ENCODE results near the gene RAD51AP1. TPM values are rescaled to one million over a fixed set of nuclear protein-coding genes. Genes with fewer than 3 reads are reported as not detected.

Gene RAD51AP1
- total RNA-seq, 1 donor from 2014 or later, result 0.84 TPM

DNA sequence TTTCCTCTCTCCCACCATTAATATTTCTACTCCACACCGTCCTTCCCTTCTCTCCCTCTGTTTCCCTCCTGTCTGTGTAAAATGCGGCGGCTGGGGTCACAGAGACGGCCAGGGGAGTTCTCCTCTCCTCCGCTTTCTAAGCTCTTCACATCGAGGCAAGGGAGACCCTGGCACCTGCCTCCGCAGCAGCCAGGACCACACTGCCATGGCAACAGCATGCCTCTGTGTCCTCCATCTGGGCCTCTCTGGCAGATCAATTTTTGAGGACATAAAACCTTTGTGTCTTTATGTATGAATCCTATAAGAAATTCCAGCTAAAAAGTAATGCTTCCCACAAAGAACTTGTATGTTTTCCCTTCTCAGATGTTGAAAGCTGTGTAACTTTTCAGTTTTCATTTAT, 64.7 kb downstream of the RAD51AP1 start:
- TF ChIP-seq, protein P1, sequence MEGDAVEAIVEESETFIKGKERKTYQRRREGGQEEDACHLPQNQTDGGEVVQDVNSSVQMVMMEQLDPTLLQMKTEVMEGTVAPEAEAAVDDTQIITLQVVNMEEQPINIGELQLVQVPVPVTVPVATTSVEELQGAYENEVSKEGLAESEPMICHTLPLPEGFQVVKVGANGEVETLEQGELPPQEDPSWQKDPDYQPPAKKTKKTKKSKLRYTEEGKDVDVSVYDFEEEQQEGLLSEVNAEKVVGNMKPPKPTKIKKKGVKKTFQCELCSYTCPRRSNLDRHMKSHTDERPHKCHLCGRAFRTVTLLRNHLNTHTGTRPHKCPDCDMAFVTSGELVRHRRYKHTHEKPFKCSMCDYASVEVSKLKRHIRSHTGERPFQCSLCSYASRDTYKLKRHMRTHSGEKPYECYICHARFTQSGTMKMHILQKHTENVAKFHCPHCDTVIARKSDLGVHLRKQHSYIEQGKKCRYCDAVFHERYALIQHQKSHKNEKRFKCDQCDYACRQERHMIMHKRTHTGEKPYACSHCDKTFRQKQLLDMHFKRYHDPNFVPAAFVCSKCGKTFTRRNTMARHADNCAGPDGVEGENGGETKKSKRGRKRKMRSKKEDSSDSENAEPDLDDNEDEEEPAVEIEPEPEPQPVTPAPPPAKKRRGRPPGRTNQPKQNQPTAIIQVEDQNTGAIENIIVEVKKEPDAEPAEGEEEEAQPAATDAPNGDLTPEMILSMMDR (IDR thresholded peaks at IDR 0.05), result no peak
- intact Hi-C loops (cut with DNase I), result no loop called here
- no peak for DNase-seq
- Histone ChIP-seq H3K27me3 (no peaks in the 10 kb centered on the region), H3K4me3 (no peak overlapping the region), H3K4me1 (peaks cover 5% of the 10 kb centered on the region), H3K9me3 (no peaks in the 10 kb centered on the region), H3K27ac (no peak overlapping the region), H3K36me3 (no peaks in the 10 kb centered on the region)
- ATAC-seq, result no peak

DNA sequence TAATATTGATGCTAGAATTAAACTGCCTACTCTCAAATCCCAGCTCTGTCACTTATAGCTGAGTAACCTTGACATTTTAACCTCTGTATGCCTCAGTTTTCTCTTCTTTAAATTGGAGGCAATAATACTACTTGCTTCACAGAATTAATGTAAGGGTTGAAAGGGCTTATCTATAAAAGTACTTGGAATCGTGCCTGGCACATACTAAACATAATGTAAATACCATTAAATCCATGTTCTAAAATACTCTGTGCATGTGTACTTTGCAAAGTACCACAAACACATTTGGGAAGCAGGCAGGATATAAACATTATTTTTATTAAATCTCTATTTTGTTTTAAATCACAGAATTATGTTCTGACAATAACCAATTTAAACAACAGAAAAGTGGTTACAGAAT, 65.3 kb downstream of the RAD51AP1 start:
- intact Hi-C loops (cut with DNase I), result no loop called here
- DNase-seq (no peak), ATAC-seq (no peak)
- H3K36me3 ChIP-seq, result no peaks in the 10 kb centered on the region
- TF ChIP-seq, protein P1 (IDR thresholded peaks at IDR 0.05), result no peak
- peaks cover 5% of the 10 kb centered on the region for H3K4me1 ChIP-seq
- H3K4me3 ChIP-seq, result no peak overlapping the region
- H3K27ac ChIP-seq, result no peak overlapping the region
- H3K27me3 ChIP-seq, result no peaks in the 10 kb centered on the region
- H3K9me3 ChIP-seq, result no peaks in the 10 kb centered on the region

DNA sequence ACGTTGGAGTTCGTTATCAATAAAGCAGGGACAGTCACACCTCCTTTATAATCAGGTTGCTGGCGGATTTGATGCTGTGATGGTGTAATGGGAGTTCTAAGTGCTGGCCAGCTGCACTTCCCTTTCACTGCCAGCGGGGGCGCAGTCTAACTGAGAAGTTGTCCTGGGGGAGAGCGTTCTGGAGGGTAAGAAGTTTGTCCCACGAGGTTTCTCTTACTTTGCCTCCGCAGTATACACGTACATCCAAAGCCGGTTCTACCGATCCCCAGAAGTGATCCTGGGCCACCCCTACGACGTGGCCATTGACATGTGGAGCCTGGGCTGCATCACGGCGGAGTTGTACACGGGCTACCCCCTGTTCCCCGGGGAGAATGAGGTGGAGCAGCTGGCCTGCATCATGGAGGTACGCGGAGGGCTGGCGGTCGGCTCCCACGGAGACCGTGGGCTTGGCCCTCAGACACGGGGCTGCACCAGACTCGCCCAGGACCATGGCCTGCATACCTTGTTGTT, 66.0 kb downstream of the RAD51AP1 start:
- TF ChIP-seq, protein P1 (IDR thresholded peaks at IDR 0.05), result peak; percentile 99
- peak; percentile 87 for DNase-seq
- Histone ChIP-seq H3K27ac (peak overlapping the region; percentile 69), H3K27me3 (no peaks in the 10 kb centered on the region), H3K9me3 (no peaks in the 10 kb centered on the region), H3K36me3 (no peaks in the 10 kb centered on the region), H3K4me1 (peaks cover 5% of the 10 kb centered on the region), H3K4me3 (peak overlapping the region; percentile 71)
- intact Hi-C loops (cut with DNase I), result no loop called here
- peak; percentile 100 for ATAC-seq

DNA sequence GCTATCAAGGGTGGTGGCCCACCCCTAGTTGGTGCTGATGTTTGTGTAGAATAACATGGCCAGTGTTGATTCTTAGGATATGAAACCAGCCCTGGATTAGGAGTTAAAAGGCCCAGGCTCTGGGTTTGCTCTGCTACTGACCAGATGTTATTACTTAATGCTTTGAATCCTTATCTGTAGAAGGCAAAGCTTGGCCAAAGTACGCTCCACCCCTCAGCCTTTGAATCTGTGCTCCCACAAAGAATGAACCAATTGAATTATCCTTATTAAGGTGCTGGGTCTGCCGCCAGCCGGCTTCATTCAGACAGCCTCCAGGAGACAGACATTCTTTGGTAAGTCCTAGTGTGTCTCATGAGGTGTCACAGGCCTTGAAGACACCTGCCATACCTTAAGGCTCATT, 68.4 kb downstream of the RAD51AP1 start:
- intact Hi-C loops (cut with DNase I), result no loop called here
- ATAC-seq, result no peak
- H3K36me3 ChIP-seq, result peaks cover 21% of the 10 kb centered on the region
- peaks cover 5% of the 10 kb centered on the region for H3K4me1 ChIP-seq
- no peaks in the 10 kb centered on the region for H3K9me3 ChIP-seq
- H3K27ac ChIP-seq, result no peak overlapping the region
- TF ChIP-seq, protein P1 (IDR thresholded peaks at IDR 0.05), result no peak
- DNase-seq, result no peak
- no peak overlapping the region for H3K4me3 ChIP-seq
- H3K27me3 ChIP-seq, result no peaks in the 10 kb centered on the region

DNA sequence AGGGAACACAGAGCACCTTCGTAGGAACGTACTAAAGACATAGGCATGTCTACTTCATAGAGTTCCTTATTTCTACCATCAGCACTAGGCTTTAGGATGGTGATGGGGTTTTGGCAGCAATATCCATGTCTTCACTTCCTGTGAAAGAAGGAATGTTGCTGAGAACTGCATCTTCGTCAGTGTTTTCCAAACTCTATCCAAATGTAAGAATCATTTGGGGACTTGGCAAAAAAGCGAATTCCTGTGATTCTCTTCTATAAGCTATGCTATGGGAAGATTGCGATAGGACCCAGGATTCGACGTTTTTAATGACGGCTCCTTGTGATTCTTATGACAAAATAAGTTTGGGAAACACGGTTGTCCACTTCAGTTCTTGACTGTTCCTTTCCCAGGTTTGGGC, 70.4 kb downstream of the RAD51AP1 start:
- Histone ChIP-seq H3K27me3 (no peaks in the 10 kb centered on the region), H3K4me3 (no peak overlapping the region), H3K4me1 (peaks cover 5% of the 10 kb centered on the region), H3K9me3 (no peaks in the 10 kb centered on the region), H3K27ac (no peak overlapping the region), H3K36me3 (peaks cover 41% of the 10 kb centered on the region)
- intact Hi-C loops (cut with DNase I), result no loop called here
- ATAC-seq, result no peak
- TF ChIP-seq, protein P1 (IDR thresholded peaks at IDR 0.05), result no peak
- no peak for DNase-seq

Other genes with a start within 250 kb of the RAD51AP1 start
- 20.0 TPM for gene TIGAR, start 217.7 kb upstream of the RAD51AP1 start, total RNA-seq
- gene FGF23, start 159.2 kb upstream of the RAD51AP1 start, total RNA-seq, result not detected
- not detected for gene FGF6, start 93.1 kb upstream of the RAD51AP1 start, total RNA-seq
- gene DYRK4, start 23.3 kb downstream of the RAD51AP1 start, total RNA-seq, result 30.1 TPM
- gene AKAP3, start 110.2 kb downstream of the RAD51AP1 start, total RNA-seq, result 1.9 TPM
- 70.3 TPM for gene NDUFA9, start 110.2 kb downstream of the RAD51AP1 start, total RNA-seq
- 0.67 TPM for gene GALNT8, start 181.5 kb downstream of the RAD51AP1 start, total RNA-seq

Data from upper lobe of right lung (tissue), 1 donor.